Lower leg skin (tissue), 3 donors: ENCODE measurements around the gene SMCO4.

ENCODE experiments used
- POLR2A ChIP-seq, 2 donors: fragments of 450-650 bp; IDR thresholded peaks; one replicate each; pipeline ENCODE4 v1.6.1; 2016 to 2017; ENCODE audit warnings: antibody characterized with exemption in 2 of 2, mild to moderate bottlenecking in 1 of 2, moderate library complexity in 1 of 2
- TF ChIP-seq, protein P1 (sequence below), 3 donors: fragments of 450-650 bp; IDR thresholded peaks; one replicate each; pipeline ENCODE4 v1.5.1; 2016; ENCODE audit warnings: antibody characterized with exemption in 3 of 3, mild to moderate bottlenecking in 3 of 3, moderate library complexity in 2 of 3

DNA sequence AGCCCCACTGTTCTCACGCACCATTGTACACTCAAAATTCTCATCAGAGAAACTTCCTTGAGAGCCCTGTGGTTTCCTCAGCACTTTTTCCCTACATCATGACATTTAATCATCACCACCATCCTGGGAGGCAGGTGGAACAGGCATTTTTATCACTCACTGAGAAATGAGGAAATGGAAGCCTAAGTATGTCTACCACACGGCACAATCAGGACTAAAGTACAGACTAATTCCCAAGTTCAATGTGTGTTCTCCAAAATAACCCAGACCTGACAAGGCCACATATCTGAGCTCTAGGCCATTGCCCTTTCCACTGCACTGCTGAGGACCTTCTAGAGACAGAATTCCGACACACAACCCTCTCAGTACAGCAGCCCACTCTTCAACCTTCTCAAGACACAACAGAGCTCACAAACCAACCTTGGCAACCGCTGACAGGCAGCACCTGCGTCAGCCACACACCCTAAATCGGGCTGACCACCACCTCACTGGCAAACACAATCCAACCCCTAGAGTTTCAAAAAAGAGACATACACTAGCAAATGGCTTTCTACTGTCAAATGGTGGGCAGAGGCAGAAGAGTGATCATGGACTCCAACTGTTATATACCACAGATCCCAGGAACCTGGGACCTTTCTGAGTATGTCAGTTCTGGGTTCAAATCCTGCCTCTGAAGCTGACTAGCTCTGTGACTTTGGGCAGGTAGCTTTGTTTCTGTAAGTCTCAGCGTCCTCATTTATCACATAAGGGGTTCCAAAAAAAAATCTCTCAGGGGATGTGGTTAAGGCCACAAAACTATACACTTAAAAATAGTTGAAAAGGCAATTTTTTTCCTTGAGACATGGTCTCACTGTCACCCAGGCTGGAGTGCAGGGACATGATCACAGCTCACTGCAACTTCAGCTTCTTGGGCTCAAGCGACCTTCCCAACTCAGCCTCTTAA is 16.3 kb downstream of the SMCO4 start:
- TF ChIP-seq, protein P1, sequence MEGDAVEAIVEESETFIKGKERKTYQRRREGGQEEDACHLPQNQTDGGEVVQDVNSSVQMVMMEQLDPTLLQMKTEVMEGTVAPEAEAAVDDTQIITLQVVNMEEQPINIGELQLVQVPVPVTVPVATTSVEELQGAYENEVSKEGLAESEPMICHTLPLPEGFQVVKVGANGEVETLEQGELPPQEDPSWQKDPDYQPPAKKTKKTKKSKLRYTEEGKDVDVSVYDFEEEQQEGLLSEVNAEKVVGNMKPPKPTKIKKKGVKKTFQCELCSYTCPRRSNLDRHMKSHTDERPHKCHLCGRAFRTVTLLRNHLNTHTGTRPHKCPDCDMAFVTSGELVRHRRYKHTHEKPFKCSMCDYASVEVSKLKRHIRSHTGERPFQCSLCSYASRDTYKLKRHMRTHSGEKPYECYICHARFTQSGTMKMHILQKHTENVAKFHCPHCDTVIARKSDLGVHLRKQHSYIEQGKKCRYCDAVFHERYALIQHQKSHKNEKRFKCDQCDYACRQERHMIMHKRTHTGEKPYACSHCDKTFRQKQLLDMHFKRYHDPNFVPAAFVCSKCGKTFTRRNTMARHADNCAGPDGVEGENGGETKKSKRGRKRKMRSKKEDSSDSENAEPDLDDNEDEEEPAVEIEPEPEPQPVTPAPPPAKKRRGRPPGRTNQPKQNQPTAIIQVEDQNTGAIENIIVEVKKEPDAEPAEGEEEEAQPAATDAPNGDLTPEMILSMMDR (IDR thresholded peaks at IDR 0.05), result no peak
- TF ChIP-seq POLR2A (IDR thresholded peaks at IDR 0.05), result no peak
